Measurements from ENCODE around the gene CXCL10.

The CXCL10 gene

GRCh38 chr4:76023389-76023788 is at the start of gene CXCL10:
Gene CXCL10, minus strand, starts transcription at chr4:76023497. Its CDS starts 66 bp downstream, at chr4:76023431.
- in situ Hi-C loops (cut with HindIII; ENCODE audit: low sequenced_read_pairs) = no loop called here
- no peak within 1 kb of the TSS for H3K4me3 ChIP-seq (ENCODE audit: low read depth, low read length)
- DNase-seq (ENCODE audit: low read depth, low spot score) = no peak
- TF ChIP-seq CTCF (IDR thresholded peaks at IDR 0.05; ENCODE audit: low read depth, low read length) = no peak

GRCh38 chr4:76072760-76073159 is 49.5 kb upstream of the CXCL10 start:
- no peak for TF ChIP-seq CTCF (IDR thresholded peaks at IDR 0.05; ENCODE audit: low read depth, low read length)
- no peak for DNase-seq (ENCODE audit: low read depth, low spot score)
- H3K4me3 ChIP-seq (ENCODE audit: low read depth, low read length) = no peak overlapping the region
- in situ Hi-C loops (cut with HindIII; ENCODE audit: low sequenced_read_pairs) = no loop called here

- H3K4me3 ChIP-seq (ENCODE audit: low read depth, low read length) = no peak overlapping the region
- peak; percentile 75 for DNase-seq (ENCODE audit: low read depth, low spot score)
- peak; percentile 87 for TF ChIP-seq CTCF (IDR thresholded peaks at IDR 0.05; ENCODE audit: low read depth, low read length)
- in situ Hi-C loops (cut with HindIII; ENCODE audit: low sequenced_read_pairs) = no loop called here
Observed at GRCh38 chr4:76067652-76068286, 44.5 kb upstream of the CXCL10 start.

GRCh38 chr4:76066546-76066945 is 43.2 kb upstream of the CXCL10 start:
- in situ Hi-C loops (cut with HindIII; ENCODE audit: low sequenced_read_pairs) = no loop called here
- TF ChIP-seq CTCF (IDR thresholded peaks at IDR 0.05; ENCODE audit: low read depth, low read length) = no peak
- no peak overlapping the region for H3K4me3 ChIP-seq (ENCODE audit: low read depth, low read length)
- no peak for DNase-seq (ENCODE audit: low read depth, low spot score)

GRCh38 chr4:76061982-76062381 is 38.7 kb upstream of the CXCL10 start:
- H3K4me3 ChIP-seq (ENCODE audit: low read depth, low read length) = no peak overlapping the region
- no peak for DNase-seq (ENCODE audit: low read depth, low spot score)
- no peak for TF ChIP-seq CTCF (IDR thresholded peaks at IDR 0.05; ENCODE audit: low read depth, low read length)
- in situ Hi-C loops (cut with HindIII; ENCODE audit: low sequenced_read_pairs) = no loop called here

GRCh38 chr4:76061421-76061820 is 38.1 kb upstream of the CXCL10 start:
- no peak for TF ChIP-seq CTCF (IDR thresholded peaks at IDR 0.05; ENCODE audit: low read depth, low read length)
- H3K4me3 ChIP-seq (ENCODE audit: low read depth, low read length) = no peak overlapping the region
- in situ Hi-C loops (cut with HindIII; ENCODE audit: low sequenced_read_pairs) = no loop called here
- DNase-seq (ENCODE audit: low read depth, low spot score) = no peak
